Bronchial epithelial cell (primary cell): Measurements from ENCODE around the gene KRT8. TPM values are rescaled to one million over a fixed set of nuclear protein-coding genes. Genes with fewer than 3 reads are reported as not detected.
"Not testable (repeated sequence)": the region's sequence is repeated elsewhere in the genome, so short reads cannot be mapped to it uniquely, and the experiment has no call there.

ENCODE experiments used
- DNase-seq: peaks from one replicate; pipeline ENCODE4 v3.0.0-alpha.2; 2010; ENCODE audit warnings: low read depth
- FAIRE-seq: peaks from 2 replicates; lab custom pipeline; 2011; peaks lifted over from hg19 to GRCh38; lab: Jason Lieb, UNC
- H3K27me3 ChIP-seq: 2 replicates; pipeline ENCODE4 v1.5.1; 2011; ENCODE audit warnings: low read length; ENCODE audit not compliant: control insufficient read depth, insufficient read depth
- H3K36me3 ChIP-seq: 2 replicates; pipeline ENCODE4 v1.5.1; 2011; ENCODE audit warnings: low read length; ENCODE audit not compliant: control insufficient read depth, insufficient read depth
- H3K4me3 ChIP-seq: 2 replicates; pipeline ENCODE4 v1.5.1; 2011; ENCODE audit warnings: mild to moderate bottlenecking, low read depth, low read length, control low read depth
- CTCF ChIP-seq: IDR thresholded peaks from 2 replicates; pipeline ENCODE4 v1.5.1; 2011; ENCODE audit warnings: mild to moderate bottlenecking, moderate library complexity, low read length, control low read depth, inconsistent platforms; ENCODE audit not compliant: insufficient read depth, severe bottlenecking
- total RNA-seq: library from RNA; depleted of rRNA; stranded (reverse); fragments of >200 nt; gene quantifications from 2 replicates; pipeline ENCODE4 v1.2.1, GENCODE V29; 2014

The KRT8 gene
- total RNA-seq, 1 donor from 2014 or later, result 146 TPM

GRCh38 chr12:52856787-52857186 is 48.1 kb downstream of the KRT8 start:
- Histone ChIP-seq H3K27me3 (no peaks in the 10 kb centered on the region), H3K4me3 (no peak overlapping the region), H3K36me3 (no peaks in the 10 kb centered on the region)
- no peak for TF ChIP-seq CTCF
- no peak for DNase-seq
- FAIRE-seq, result peak; percentile 88

- not testable (repeated sequence) for FAIRE-seq, H3K36me3 ChIP-seq, H3K4me3 ChIP-seq, H3K27me3 ChIP-seq, DNase-seq
Observed at GRCh38 chr12:52856077-52856476, 48.8 kb downstream of the KRT8 start.

- DNase-seq (no peak), FAIRE-seq (no peak)
- Histone ChIP-seq H3K36me3 (no peaks in the 10 kb centered on the region), H3K27me3 (no peaks in the 10 kb centered on the region), H3K4me3 (no peak overlapping the region)
- no peak for TF ChIP-seq CTCF
Observed at GRCh38 chr12:52851787-52852186, 53.1 kb downstream of the KRT8 start.

GRCh38 chr12:52850681-52851080 is 54.2 kb downstream of the KRT8 start:
- no peak for DNase-seq

DNA sequence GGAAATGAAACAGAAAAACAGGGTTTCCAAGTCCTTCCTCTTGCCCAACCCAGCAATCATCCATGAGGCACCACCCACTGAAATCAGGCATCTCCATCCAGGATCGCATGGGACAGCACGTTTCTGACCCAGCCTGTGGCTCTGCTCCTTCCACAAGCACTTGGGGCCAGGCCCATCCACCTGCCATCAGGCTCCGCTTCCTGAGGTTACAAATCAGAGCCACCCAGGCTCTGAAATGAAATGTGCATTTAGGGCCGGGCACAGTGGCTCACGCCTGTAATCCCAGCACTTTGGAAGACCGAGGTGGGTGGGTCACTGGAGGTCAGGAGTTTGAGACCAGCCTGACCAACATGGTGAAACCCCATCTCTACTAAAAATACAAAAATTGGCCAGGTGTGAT is 55.4 kb downstream of the KRT8 start:
- DNase-seq, result no peak
- Histone ChIP-seq H3K27me3 (no peaks in the 10 kb centered on the region), H3K4me3 (no peak overlapping the region), H3K36me3 (no peaks in the 10 kb centered on the region)
- FAIRE-seq, result no peak
- no peak for TF ChIP-seq CTCF

More at GRCh38 chr12:52850681-52851080, 54.2 kb downstream of the KRT8 start:
- no peak for TF ChIP-seq CTCF
- Histone ChIP-seq H3K27me3 (no peaks in the 10 kb centered on the region), H3K4me3 (no peak overlapping the region), H3K36me3 (no peaks in the 10 kb centered on the region)
- no peak for FAIRE-seq

DNA sequence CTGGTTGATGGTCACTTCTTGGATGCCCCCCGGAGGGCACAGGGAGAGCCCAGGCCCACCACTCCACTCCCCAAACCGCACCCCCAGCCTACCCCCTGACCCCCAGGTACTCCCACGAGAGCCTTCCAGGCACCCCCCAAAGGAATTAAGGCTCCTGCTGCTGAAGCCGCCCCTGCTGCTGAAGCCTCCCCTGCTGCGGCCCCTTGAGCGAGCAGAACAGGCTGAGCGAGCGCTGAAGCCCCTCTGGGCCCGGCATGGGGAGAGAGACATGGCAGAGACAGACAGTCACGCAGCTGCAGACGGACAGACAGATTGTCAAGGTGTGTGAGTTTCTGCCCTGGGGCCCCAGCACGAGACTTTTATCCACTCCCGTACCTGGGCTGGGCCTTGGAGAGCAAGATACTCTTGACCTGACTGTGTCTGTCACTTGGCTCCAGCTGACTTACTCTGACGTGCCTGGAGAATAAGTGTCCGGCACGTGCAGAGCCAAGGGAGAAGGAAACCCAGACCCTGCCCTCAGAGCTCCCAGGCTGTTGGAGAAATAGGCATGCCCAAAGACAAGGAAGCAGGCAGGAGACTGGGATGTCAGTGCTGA is 56.1 kb downstream of the KRT8 start, which contains the start of gene KRT78:
Gene KRT78 (minus strand): TSS at position 334 of the 595 bp plus-strand sequence. CDS start 64 bp downstream, at position 270.
- FAIRE-seq (no peak), DNase-seq (no peak)
- Histone ChIP-seq H3K4me3 (no peak within 1 kb of the TSS), H3K36me3 (no peaks in the 10 kb centered on the region), H3K27me3 (no peaks in the 10 kb centered on the region)
- TF ChIP-seq CTCF, result no peak
